A673 (cell line): ENCODE results near the gene CENPI. TPM values are rescaled to one million over a fixed set of nuclear protein-coding genes. Genes with fewer than 3 reads are reported as not detected.
A peak's percentile ranks its signal among the peaks of the same experiment; 100 is the strongest.

Experiments used
- BruUV-seq: library from RNA; stranded (reverse); fragments of 400-500 nt; replicated peaks from 2 replicates; lab custom pipeline; 2021; lab: Mats Ljungman, UMichigan
- CTCF ChIA-PET: fragments of 300-600 bp; sonication (Branson Sonifier 250); formaldehyde crosslinking; loops from one replicate; lab custom pipeline; 2022; ENCODE audit warnings: antibody characterized with exemption; lab: Charles Lee
- POLR2A ChIA-PET: fragments of 300-600 bp; sonication (Branson Sonifier 250); formaldehyde crosslinking; loops from one replicate; lab custom pipeline; 2022; ENCODE audit warnings: antibody characterized with exemption; ENCODE audit not compliant: low non-redundant PET; lab: Charles Lee
- DNase-seq: peaks from one replicate; pipeline ENCODE4 v3.0.0-alpha.2; 2015; ENCODE audit warnings: low spot score
- H3K27ac ChIP-seq: fragments of 200-600 bp; sonication (generic); 2 replicates; pipeline ENCODE4 v1.5.1; 2016; ENCODE audit warnings: mixed run types, low read depth, mild to moderate bottlenecking, mixed read lengths, antibody characterized with exemption, low read length; ENCODE audit not compliant: poor library complexity, severe bottlenecking
- H3K27me3 ChIP-seq: fragments of 200-600 bp; sonication (generic); replicated peaks from 2 replicates; pipeline ENCODE4 v1.6.1; 2017; ENCODE audit warnings: mixed run types, low read depth, mild to moderate bottlenecking, mixed read lengths, antibody characterized with exemption, low read length; ENCODE audit not compliant: insufficient read depth, poor library complexity
- H3K36me3 ChIP-seq: fragments of 200-600 bp; sonication (generic); 2 replicates; pipeline ENCODE4 v1.6.1; 2016; ENCODE audit warnings: mixed run types, mild to moderate bottlenecking, mixed read lengths, antibody characterized with exemption, low read length; ENCODE audit not compliant: insufficient read depth, poor library complexity, severe bottlenecking
- H3K4me1 ChIP-seq: fragments of 200-600 bp; sonication (generic); 2 replicates; pipeline ENCODE4 v1.6.1; 2017; ENCODE audit warnings: mixed run types, mild to moderate bottlenecking, mixed read lengths, antibody characterized with exemption, low read length; ENCODE audit not compliant: insufficient read depth, poor library complexity, severe bottlenecking
- H3K4me3 ChIP-seq: fragments of 200-600 bp; sonication (generic); 2 replicates; pipeline ENCODE4 v1.5.1; 2016; ENCODE audit warnings: low read depth, mixed run types, mild to moderate bottlenecking, mixed read lengths, low read length; ENCODE audit not compliant: poor library complexity, severe bottlenecking
- H3K9me3 ChIP-seq: fragments of 200-600 bp; sonication (generic); 2 replicates; pipeline ENCODE4 v1.6.1; 2016; ENCODE audit warnings: mixed run types, low read depth, mild to moderate bottlenecking, mixed read lengths, antibody characterized with exemption, low read length; ENCODE audit not compliant: poor library complexity, severe bottlenecking
- CTCF ChIP-seq: fragments of 300-800, 200-600 bp; sonication (generic); conservative IDR thresholded peaks from 2 replicates; pipeline ENCODE4 v1.5.1; 2017; ENCODE audit warnings: low read depth, mild to moderate bottlenecking, antibody characterized with exemption, low read length, moderate library complexity, mixed read lengths
- EZH2 ChIP-seq: fragments of 200-600 bp; sonication (generic); IDR thresholded peaks from 2 replicates; pipeline ENCODE4 v1.6.1; 2017; ENCODE audit warnings: borderline replicate concordance, low read depth, mild to moderate bottlenecking, mixed read lengths, antibody characterized with exemption, low read length; ENCODE audit not compliant: poor library complexity, severe bottlenecking
- intact Hi-C: fragments of 100-400 bp; cut with micrococcal nuclease; formaldehyde crosslinking; loops from one replicate; pipeline ENCODE4 v1.10.0; 2022; ENCODE audit not compliant: unreplicated experiment
- total RNA-seq: library from RNA; stranded (reverse); gene quantifications from 2 replicates; pipeline ENCODE4 v1.2.3, GENCODE V29; 2021

The CENPI gene
- total RNA-seq, 1 experiment from 2014 or later: 40.9 TPM

DNA sequence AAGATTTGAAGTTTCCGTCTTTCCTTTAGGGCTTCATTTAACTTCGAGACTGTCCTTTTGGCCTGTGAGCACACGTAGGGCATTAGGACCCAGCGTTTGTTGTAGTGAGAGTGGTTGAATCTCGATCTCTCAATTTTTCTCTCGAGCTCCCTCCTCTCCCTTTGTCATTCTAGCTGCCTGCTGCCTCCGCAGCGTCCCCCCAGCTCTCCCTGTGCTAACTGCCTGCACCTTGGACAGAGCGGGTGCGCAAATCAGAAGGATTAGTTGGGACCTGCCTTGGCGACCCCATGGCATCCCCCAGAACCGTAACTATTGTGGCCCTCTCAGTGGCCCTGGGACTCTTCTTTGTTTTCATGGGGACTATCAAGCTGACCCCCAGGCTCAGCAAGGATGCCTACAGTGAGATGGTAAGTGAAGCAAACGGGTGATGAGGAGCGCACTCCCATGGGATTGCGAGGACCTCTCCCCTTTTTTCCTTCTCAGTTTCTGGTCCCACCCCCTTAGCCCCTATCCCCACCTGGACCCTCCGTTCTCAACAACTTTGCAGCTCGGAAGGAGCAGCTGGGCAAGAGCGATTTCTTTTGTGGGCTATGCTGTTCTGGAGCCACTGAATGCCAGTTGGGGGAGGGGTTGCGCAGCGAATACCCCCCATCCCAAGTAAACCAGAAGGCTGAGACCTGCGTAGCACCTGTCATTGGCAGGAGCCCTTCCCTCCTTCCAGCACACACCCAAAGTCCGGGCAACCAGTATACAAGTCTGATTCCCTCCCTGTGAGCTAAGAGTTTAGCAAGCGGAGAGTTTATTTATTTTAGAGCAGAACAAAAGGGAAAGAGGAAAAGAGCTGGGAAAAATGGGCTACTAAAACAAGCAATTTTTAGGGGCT lies 19.0 kb upstream of the CENPI start, which contains the start of gene TMEM35A:
Gene TMEM35A, plus strand, starts transcription at position 164 of the 883 bp plus-strand sequence. Its CDS starts 124 bp downstream, at position 288.
- no peaks in the 10 kb centered on the region for H3K4me1 ChIP-seq
- no peak within 1 kb of the TSS for H3K27ac ChIP-seq
- H3K4me3 ChIP-seq: peak within 1 kb of the TSS; percentile 17
- TF ChIP-seq EZH2 (no peak), CTCF (no peak)
- H3K27me3 ChIP-seq: no peaks in the 10 kb centered on the region
- no peaks in the 10 kb centered on the region for H3K36me3 ChIP-seq
- DNase-seq: no peak
- no TSS peak for BruUV-seq
- intact Hi-C loops: no loop called here
- no peaks in the 10 kb centered on the region for H3K9me3 ChIP-seq
- CTCF ChIA-PET: interaction anchor here (0.6 kb wide), 1 partner anchor 52 kb away, joined by 3 read pairs; no protein-coding TSS in a partner anchor
- POLR2A ChIA-PET: no interaction called here

GRCh38 chrX:101079736-101080270 lies 18.2 kb upstream of the CENPI start:
- Histone ChIP-seq H3K27me3 (no peaks in the 10 kb centered on the region), H3K4me3 (no peak overlapping the region), H3K4me1 (no peaks in the 10 kb centered on the region), H3K36me3 (no peaks in the 10 kb centered on the region), H3K27ac (no peak overlapping the region), H3K9me3 (no peaks in the 10 kb centered on the region)
- intact Hi-C loops: no loop called here
- no TSS peak for BruUV-seq
- POLR2A ChIA-PET: no interaction called here
- TF ChIP-seq EZH2 (no peak), CTCF (no peak)
- CTCF ChIA-PET: interaction anchor here (0.6 kb wide), 1 partner anchor 53 kb away, joined by 3 read pairs; no protein-coding TSS in a partner anchor
- no peak for DNase-seq

- TF ChIP-seq EZH2: no peak
- POLR2A ChIA-PET: no interaction called here
- Histone ChIP-seq H3K4me3 (no peak overlapping the region), H3K36me3 (no peaks in the 10 kb centered on the region), H3K27ac (no peak overlapping the region), H3K4me1 (no peaks in the 10 kb centered on the region), H3K9me3 (no peaks in the 10 kb centered on the region), H3K27me3 (no peaks in the 10 kb centered on the region)
- intact Hi-C loops: no loop called here
- CTCF ChIA-PET: no interaction called here
- no TSS peak for BruUV-seq
- DNase-seq: no peak
Observed at GRCh38 chrX:101080326-101081124, 17.5 kb upstream of the CENPI start.
